HFFc6 (cell line): Measurements from ENCODE around the gene NUP35. TPM values are rescaled to one million over a fixed set of nuclear protein-coding genes. Genes with fewer than 3 reads are reported as not detected.
A peak's percentile ranks its signal among the peaks of the same experiment; 100 is the strongest.

ENCODE experiments used
- DNase-seq: peaks from one replicate; pipeline ENCODE4 v3.0.0-alpha.2; 2018
- H3K27ac Mint-ChIP-seq: 2 replicates; pipeline ENCODE4 v1.8.0; 2020; ENCODE audit warnings: mild to moderate bottlenecking, mixed read lengths
- H3K27me3 Mint-ChIP-seq: 2 replicates; pipeline ENCODE4 v1.8.0; 2021; ENCODE audit warnings: mild to moderate bottlenecking, moderate library complexity, mixed read lengths; ENCODE audit not compliant: insufficient read depth
- H3K36me3 Mint-ChIP-seq: 2 replicates; pipeline ENCODE4 v1.8.0; 2021; ENCODE audit warnings: low read depth, mixed read lengths
- H3K4me1 Mint-ChIP-seq: 2 replicates; pipeline ENCODE4 v1.8.0; 2020; ENCODE audit warnings: low read depth, mixed read lengths
- H3K4me3 Mint-ChIP-seq: 2 replicates; pipeline ENCODE4 v1.8.0; 2020; ENCODE audit warnings: mild to moderate bottlenecking, moderate library complexity, mixed read lengths
- H3K9me3 Mint-ChIP-seq: 2 replicates; pipeline ENCODE4 v1.8.0; 2020; ENCODE audit warnings: mild to moderate bottlenecking, mixed read lengths
- CTCF ChIP-seq: fragments of 200-600 bp; sonication (generic); IDR thresholded peaks from 2 replicates; pipeline ENCODE4 v1.5.0; 2021; ENCODE audit warnings: antibody characterized with exemption, mild to moderate bottlenecking
- total RNA-seq, 6 experiments: library from RNA; stranded (reverse); fragmentation: NEBNext Ultra II Directional; extraction: Animal tissue kit (Norgen Biotek cat#: 25700); gene quantifications; 2 replicates in 1 of 6; 3 replicates in 5 of 6; pipeline ENCODE4 v1.2.3, GENCODE V29; 2021

Gene NUP35
- total RNA-seq, 6 experiments from 2014 or later: 10.4 to 17.0 (median 14.2) TPM

- H3K27ac Mint-ChIP-seq: no peak overlapping the region
These were observed 36.2 kb upstream of the NUP35 start for GRCh38 chr2:183088061-183088460.

GRCh38 chr2:183089192-183089851 is 34.9 kb upstream of the NUP35 start:
- no peak for TF ChIP-seq CTCF
- H3K9me3 Mint-ChIP-seq: no peaks in the 10 kb centered on the region

More at GRCh38 chr2:183088061-183088460, 36.2 kb upstream of the NUP35 start:
- TF ChIP-seq CTCF: no peak
- H3K27me3 Mint-ChIP-seq: no peaks in the 10 kb centered on the region
- H3K36me3 Mint-ChIP-seq: peaks cover 8% of the 10 kb centered on the region; the same call in 1 of the 2 replicates
- no peak overlapping the region for H3K4me3 Mint-ChIP-seq
- H3K4me1 Mint-ChIP-seq: peaks cover 5% of the 10 kb centered on the region; the same call in 1 of the 2 replicates
- DNase-seq: no peak
- H3K9me3 Mint-ChIP-seq: no peaks in the 10 kb centered on the region

GRCh38 chr2:183091318-183091953 is 32.8 kb upstream of the NUP35 start:
- Mint-ChIP-seq H3K9me3 (no peaks in the 10 kb centered on the region), H3K4me1 (peaks cover 17% of the 10 kb centered on the region), H3K36me3 (peaks cover 8% of the 10 kb centered on the region; the same call in 1 of the 2 replicates), H3K27ac (no peak overlapping the region), H3K27me3 (no peaks in the 10 kb centered on the region), H3K4me3 (no peak overlapping the region)
- DNase-seq: no peak
- TF ChIP-seq CTCF: no peak

More at GRCh38 chr2:183089192-183089851, 34.9 kb upstream of the NUP35 start:
- peaks cover 11% of the 10 kb centered on the region for H3K4me1 Mint-ChIP-seq
- no peak for DNase-seq
- H3K36me3 Mint-ChIP-seq: peaks cover 8% of the 10 kb centered on the region; the same call in 1 of the 2 replicates
- no peak overlapping the region for H3K27ac Mint-ChIP-seq
- no peaks in the 10 kb centered on the region for H3K27me3 Mint-ChIP-seq
- H3K4me3 Mint-ChIP-seq: no peak overlapping the region

- Mint-ChIP-seq H3K27me3 (no peaks in the 10 kb centered on the region), H3K4me1 (peaks cover 17% of the 10 kb centered on the region)
- no peak for TF ChIP-seq CTCF
These were observed 32.3 kb upstream of the NUP35 start for GRCh38 chr2:183091954-183092345.

GRCh38 chr2:183093857-183094657 is 30.2 kb upstream of the NUP35 start:
- no peaks in the 10 kb centered on the region for H3K27me3 Mint-ChIP-seq
- H3K36me3 Mint-ChIP-seq: peaks cover 8% of the 10 kb centered on the region; the same call in 1 of the 2 replicates
- no peaks in the 10 kb centered on the region for H3K9me3 Mint-ChIP-seq
- H3K4me3 Mint-ChIP-seq: peak overlapping the region; percentile 72
- no peak overlapping the region for H3K27ac Mint-ChIP-seq
- no peak; the same call in 1 of the 2 replicates for TF ChIP-seq CTCF
- peaks cover 17% of the 10 kb centered on the region for H3K4me1 Mint-ChIP-seq
- DNase-seq: peak; percentile 31

More at GRCh38 chr2:183091954-183092345, 32.3 kb upstream of the NUP35 start:
- no peak for DNase-seq
- H3K4me3 Mint-ChIP-seq: no peak overlapping the region
- H3K9me3 Mint-ChIP-seq: no peaks in the 10 kb centered on the region
- H3K27ac Mint-ChIP-seq: no peak overlapping the region
- H3K36me3 Mint-ChIP-seq: peaks cover 8% of the 10 kb centered on the region; the same call in 1 of the 2 replicates
